Measurements from ENCODE around the gene SLFN5.
"Not testable (repeated sequence)": the region's sequence is repeated elsewhere in the genome, so short reads cannot be mapped to it uniquely, and the experiment has no call there.

The SLFN5 gene

DNA sequence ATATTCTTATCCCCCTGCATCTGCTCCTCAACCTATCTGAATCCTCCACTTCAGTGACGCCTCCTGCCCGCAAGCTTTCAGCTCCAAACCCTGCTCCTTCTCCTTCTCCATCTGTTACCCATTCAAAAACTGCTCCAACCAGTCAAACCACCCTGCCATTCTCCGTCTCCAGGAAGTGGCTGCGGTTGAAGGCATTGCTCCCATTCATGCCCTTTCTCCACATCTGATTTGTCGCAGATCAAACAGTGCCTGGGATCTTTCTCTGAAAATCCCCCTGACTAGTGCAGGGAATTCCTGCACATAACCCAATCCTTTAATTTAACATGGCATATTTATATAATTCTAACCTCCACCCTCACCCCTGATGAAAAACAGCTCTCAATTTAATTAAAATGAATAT, 56.3 kb downstream of the SLFN5 start:
- Mint-ChIP-seq H3K4me1 (no peaks in the 10 kb centered on the region), H3K27ac (peak overlapping the region; percentile 15 to 61 (median 27)), H3K9me3 (peaks cover 50% of the 10 kb centered on the region), H3K27me3 (ENCODE audit: low read depth) (peaks cover 12% of the 10 kb centered on the region), H3K36me3 (ENCODE audit: low read depth) (no peaks in the 10 kb centered on the region), H3K4me3 (no peak overlapping the region)
- TF ChIP-seq, protein P1, sequence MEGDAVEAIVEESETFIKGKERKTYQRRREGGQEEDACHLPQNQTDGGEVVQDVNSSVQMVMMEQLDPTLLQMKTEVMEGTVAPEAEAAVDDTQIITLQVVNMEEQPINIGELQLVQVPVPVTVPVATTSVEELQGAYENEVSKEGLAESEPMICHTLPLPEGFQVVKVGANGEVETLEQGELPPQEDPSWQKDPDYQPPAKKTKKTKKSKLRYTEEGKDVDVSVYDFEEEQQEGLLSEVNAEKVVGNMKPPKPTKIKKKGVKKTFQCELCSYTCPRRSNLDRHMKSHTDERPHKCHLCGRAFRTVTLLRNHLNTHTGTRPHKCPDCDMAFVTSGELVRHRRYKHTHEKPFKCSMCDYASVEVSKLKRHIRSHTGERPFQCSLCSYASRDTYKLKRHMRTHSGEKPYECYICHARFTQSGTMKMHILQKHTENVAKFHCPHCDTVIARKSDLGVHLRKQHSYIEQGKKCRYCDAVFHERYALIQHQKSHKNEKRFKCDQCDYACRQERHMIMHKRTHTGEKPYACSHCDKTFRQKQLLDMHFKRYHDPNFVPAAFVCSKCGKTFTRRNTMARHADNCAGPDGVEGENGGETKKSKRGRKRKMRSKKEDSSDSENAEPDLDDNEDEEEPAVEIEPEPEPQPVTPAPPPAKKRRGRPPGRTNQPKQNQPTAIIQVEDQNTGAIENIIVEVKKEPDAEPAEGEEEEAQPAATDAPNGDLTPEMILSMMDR (IDR thresholded peaks at IDR 0.05; ENCODE audit: unreplicated experiment in 3 of 3), result no peak

DNA sequence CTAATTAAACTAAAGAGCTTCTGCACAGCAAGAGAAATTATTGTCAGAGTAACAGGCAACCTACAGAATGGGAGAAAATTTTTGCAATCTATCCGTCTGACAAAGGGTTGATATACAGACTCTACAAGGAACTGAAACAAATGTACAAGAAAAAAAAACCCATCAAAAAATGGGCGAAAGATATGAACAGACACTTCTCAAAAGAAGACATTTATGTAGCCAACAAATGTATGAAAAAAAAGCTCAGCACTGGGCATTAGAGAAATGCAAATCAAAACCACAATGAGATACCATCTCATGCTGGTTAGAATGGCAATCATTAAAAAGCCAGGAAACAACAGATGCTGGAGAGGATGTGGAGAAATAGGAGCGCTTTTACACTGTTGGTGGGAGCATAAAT, 66.5 kb downstream of the SLFN5 start:
- not testable (repeated sequence) for H3K27ac Mint-ChIP-seq; H3K9me3 Mint-ChIP-seq; H3K4me3 Mint-ChIP-seq; H3K36me3 Mint-ChIP-seq (ENCODE audit: low read depth); H3K4me1 Mint-ChIP-seq
- peaks cover 33% of the 10 kb centered on the region for H3K27me3 Mint-ChIP-seq (ENCODE audit: low read depth)

DNA sequence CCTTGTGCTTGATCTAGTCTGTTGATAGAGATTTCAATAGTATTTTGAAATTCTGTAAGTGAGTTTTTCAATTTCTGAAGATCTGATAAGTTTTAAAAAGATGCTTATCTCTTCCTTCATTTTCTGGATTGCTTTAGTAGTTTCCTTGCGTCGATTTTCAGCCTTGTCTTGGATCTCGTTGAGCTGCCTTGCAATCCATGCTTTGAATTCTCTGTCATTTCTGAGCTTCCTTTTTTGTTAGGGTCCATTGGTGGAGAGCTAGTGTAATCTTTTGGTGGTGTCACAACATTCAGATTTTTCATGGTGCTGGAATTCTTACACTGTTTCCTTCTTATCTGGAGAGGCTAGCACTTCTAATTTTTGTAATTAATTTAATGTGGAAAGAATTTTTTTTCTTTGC, 69.5 kb downstream of the SLFN5 start:
- Mint-ChIP-seq H3K4me3 (no peak overlapping the region), H3K4me1 (peaks cover 22% of the 10 kb centered on the region), H3K27ac (no peak overlapping the region), H3K27me3 (ENCODE audit: low read depth) (peaks cover 27% of the 10 kb centered on the region), H3K36me3 (ENCODE audit: low read depth) (no peaks in the 10 kb centered on the region), H3K9me3 (no peaks in the 10 kb centered on the region)
- TF ChIP-seq, protein P1 (IDR thresholded peaks at IDR 0.05; ENCODE audit: unreplicated experiment in 3 of 3), result no peak

DNA sequence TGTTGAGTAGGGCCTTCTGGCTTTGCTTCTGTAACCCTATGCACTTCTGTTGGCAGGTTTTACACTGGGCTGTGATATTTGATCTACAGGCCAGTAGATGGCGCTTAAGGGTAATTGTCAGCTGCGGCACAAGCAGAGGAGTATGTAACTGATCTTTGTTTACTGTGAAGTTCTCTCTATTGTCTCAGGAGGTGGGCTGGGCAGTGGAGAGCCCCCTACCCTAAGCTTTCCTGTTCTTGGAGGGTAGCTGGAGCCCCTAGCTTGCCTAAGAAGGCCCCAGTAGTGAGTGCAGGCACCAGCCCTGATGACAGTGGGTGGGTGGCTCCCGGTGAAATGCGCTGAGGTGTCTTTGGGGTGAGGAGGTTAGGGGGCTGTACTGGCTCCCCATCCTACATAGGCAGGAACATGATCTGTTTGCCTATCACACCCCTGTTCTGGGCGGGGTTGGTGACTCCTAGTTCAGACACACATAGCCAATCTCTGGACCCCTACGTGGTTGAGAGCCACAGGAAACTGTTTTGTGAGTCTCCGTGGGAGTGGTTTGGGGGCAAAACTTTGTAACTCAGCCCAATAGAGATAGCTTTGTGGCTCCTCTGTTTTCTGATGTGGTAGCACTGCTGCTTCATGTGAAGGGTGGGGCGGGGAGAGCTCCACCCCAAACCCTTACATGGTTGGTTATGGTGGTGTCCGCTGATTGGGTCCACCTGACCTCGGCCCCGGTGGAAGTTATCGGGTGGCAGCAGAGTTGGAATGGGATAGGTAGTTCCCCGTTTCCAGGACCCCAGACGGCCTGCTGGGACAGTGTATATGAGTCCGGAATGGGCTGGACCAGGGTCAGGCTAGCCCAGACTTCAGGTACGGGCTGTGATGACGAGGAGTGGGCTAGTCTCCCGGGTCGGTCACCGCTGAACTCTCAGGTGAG, 70.2 kb downstream of the SLFN5 start:
- Mint-ChIP-seq H3K36me3 (ENCODE audit: low read depth) (no peaks in the 10 kb centered on the region), H3K4me1 (peaks cover 22% of the 10 kb centered on the region), H3K27ac (peak overlapping the region in 2 of 3 experiments; percentile 37 to 50), H3K9me3 (no peaks in the 10 kb centered on the region), H3K27me3 (ENCODE audit: low read depth) (peaks cover 24% of the 10 kb centered on the region), H3K4me3 (peak overlapping the region; percentile 22 to 53 (median 23))
- TF ChIP-seq, protein P1 (IDR thresholded peaks at IDR 0.05; ENCODE audit: unreplicated experiment in 3 of 3), result peak; percentile 74 to 76 (median 75)

DNA sequence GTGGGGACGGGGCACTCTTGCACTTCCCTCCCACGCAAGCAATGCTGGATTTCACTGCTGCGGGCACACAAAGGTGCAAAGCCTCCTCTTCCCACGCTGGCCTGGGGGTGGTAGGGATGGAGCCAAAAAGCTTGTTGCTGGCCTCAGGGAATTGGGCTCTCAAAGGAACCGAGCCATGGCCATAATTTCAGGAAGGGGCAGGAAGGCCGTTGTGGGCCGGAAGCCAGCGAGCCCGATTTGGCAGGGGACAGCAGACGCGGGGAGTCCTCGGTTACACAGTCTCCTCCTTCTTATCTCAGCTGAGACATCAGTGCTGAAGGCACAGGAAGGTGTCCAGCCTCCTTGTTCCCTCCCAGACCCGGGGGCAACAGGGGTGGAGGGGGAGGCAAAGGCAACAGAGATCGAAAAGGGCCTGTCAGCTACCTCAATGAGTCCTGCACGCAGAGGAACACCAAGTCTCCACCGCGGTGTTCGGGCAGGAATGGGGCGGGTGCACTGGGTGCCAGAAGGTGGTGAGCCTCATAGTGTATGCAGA, 71.1 kb downstream of the SLFN5 start:
- Mint-ChIP-seq H3K27me3 (ENCODE audit: low read depth) (peaks cover 18% of the 10 kb centered on the region), H3K27ac (peak overlapping the region in 1 of 3 experiments; percentile 50), H3K36me3 (ENCODE audit: low read depth) (no peaks in the 10 kb centered on the region), H3K4me1 (peaks cover 22% of the 10 kb centered on the region), H3K9me3 (no peaks in the 10 kb centered on the region), H3K4me3 (no peak overlapping the region)
- TF ChIP-seq, protein P1 (IDR thresholded peaks at IDR 0.05; ENCODE audit: unreplicated experiment in 3 of 3), result no peak

DNA sequence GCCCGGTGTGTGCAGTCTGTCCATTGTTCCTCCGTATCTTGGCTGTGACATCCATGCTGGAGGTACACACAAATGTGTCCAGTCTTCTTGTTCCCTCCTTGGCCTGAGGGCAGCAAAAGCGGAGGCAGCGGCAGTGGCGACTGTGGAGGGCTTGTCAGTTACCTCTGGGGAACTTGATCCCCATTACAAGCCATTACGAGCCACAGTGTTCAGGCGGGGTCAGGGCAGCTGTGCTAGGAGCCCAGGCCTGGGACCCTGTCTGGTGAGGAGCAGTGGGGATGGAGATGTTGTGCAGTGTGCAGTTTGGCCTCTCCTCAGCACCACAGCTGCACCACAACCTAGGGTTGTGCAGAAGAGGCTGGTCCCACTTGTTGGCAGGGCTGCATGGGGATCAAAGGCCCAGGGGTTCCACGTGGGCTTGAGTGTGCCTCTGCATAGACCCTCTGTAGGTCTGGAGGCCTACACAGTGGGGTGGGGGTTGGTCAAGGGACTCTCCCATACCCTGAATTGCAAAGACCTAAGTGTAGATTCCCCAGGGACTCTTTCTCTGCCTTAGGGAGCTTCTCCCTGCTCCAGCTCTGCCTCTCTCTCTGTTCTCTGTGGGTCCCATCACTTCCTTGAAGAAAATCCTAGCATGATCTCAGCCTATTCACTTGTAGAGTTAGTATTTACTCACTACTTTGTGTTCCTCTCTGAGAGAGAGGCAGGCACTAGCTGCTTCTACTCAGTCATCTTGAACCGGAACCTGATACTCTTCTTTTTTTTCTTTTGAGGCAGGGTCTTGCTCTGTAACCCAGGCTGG, 71.7 kb downstream of the SLFN5 start:
- H3K4me3 Mint-ChIP-seq, result no peak overlapping the region
- no peaks in the 10 kb centered on the region for H3K36me3 Mint-ChIP-seq (ENCODE audit: low read depth)
- H3K27me3 Mint-ChIP-seq (ENCODE audit: low read depth), result peaks cover 18% of the 10 kb centered on the region
- H3K9me3 Mint-ChIP-seq, result no peaks in the 10 kb centered on the region
- H3K4me1 Mint-ChIP-seq, result peaks cover 22% of the 10 kb centered on the region
- peak overlapping the region in 2 of 3 experiments; percentile 51 to 90 for H3K27ac Mint-ChIP-seq
- TF ChIP-seq, protein P1 (IDR thresholded peaks at IDR 0.05; ENCODE audit: unreplicated experiment in 3 of 3), result no peak
